Lower leg skin (tissue), 4 donors: ENCODE measurements around the gene TTC29. TPM values are rescaled to one million over a fixed set of nuclear protein-coding genes. Genes with fewer than 3 reads are reported as not detected.

Experiments used
- DNase-seq, 2 donors: peaks; one replicate each; pipeline ENCODE4 v3.0.0-alpha.2; 2019; ENCODE audit warnings: low spot score in 2 of 2
- H3K4me3 ChIP-seq: fragments of 200-600 bp; sonication (generic); 2 replicates; pipeline ENCODE4 v1.5.1; 2017; ENCODE audit warnings: mild to moderate bottlenecking, low read depth; ENCODE audit not compliant: poor library complexity, severe bottlenecking
- CTCF ChIP-seq, 3 donors: fragments of 450-650 bp; IDR thresholded peaks; one replicate each; pipeline ENCODE4 v1.5.1; 2016; ENCODE audit warnings: antibody characterized with exemption in 3 of 3, mild to moderate bottlenecking in 3 of 3, moderate library complexity in 2 of 3
- POLR2A ChIP-seq, 2 donors: fragments of 450-650 bp; IDR thresholded peaks; one replicate each; pipeline ENCODE4 v1.6.1; 2016 to 2017; ENCODE audit warnings: antibody characterized with exemption in 2 of 2, mild to moderate bottlenecking in 1 of 2, moderate library complexity in 1 of 2
- WGBS, 2 donors: methylation state at CpG; one replicate each; pipeline ENCODE4 v1.1.5; 2018; 5-methylcytosine and 5-hydroxymethylcytosine counted together
- intact Hi-C: fragments of 100-400 bp; cut with DNase I; formaldehyde crosslinking; loops from one replicate; pipeline ENCODE4 v1.15.0; 2023; ENCODE audit warnings: low total_unique reads
- total RNA-seq, 4 donors: library from RNA; depleted of rRNA; stranded (reverse); fragments of >200 nt; gene quantifications; one replicate each; pipeline ENCODE4 v1.1.0, GENCODE V29; 2016

The TTC29 gene
- total RNA-seq, 4 donors from 2014 or later = 0.13 TPM; not detected in 3

- intact Hi-C loops = no loop called here
- no peak for DNase-seq
- TF ChIP-seq POLR2A (IDR thresholded peaks at IDR 0.05) = no peak
- TF ChIP-seq CTCF (IDR thresholded peaks at IDR 0.05) = no peak
- no peak overlapping the region for H3K4me3 ChIP-seq
- WGBS, 2 donors = 90% methylated on average over 2 of the region's 2 CpGs
Measured at GRCh38 chr4:146952896-146953295, 7.2 kb upstream of the TTC29 start.

GRCh38 chr4:146949559-146949958 is 3.9 kb upstream of the TTC29 start:
- H3K4me3 ChIP-seq = no peak overlapping the region
- DNase-seq = no peak
- intact Hi-C loops = no loop called here
- TF ChIP-seq CTCF (IDR thresholded peaks at IDR 0.05) (no peak), POLR2A (IDR thresholded peaks at IDR 0.05) (no peak)

GRCh38 chr4:146943691-146944375 is 1.8 kb downstream of the TTC29 start:
- H3K4me3 ChIP-seq = no peak overlapping the region
- no peak for DNase-seq
- intact Hi-C loops = no loop called here
- TF ChIP-seq CTCF (IDR thresholded peaks at IDR 0.05) = no peak
- no peak for TF ChIP-seq POLR2A (IDR thresholded peaks at IDR 0.05)
- 69 to 78% methylated on average over 3 of the region's 3 CpGs for WGBS, 2 donors

GRCh38 chr4:146932116-146932515 is 13.5 kb downstream of the TTC29 start:
- intact Hi-C loops = no loop called here
- WGBS, 2 donors = 90 to 92% methylated on average over 1 of the region's 1 CpG
- H3K4me3 ChIP-seq = no peak overlapping the region
- no peak for DNase-seq
- no peak for TF ChIP-seq CTCF (IDR thresholded peaks at IDR 0.05)
- TF ChIP-seq POLR2A (IDR thresholded peaks at IDR 0.05) = no peak

GRCh38 chr4:146930673-146931072 is 15.0 kb downstream of the TTC29 start:
- WGBS, 2 donors = 83 to 91% methylated on average over 2 of the region's 2 CpGs
- no peak overlapping the region for H3K4me3 ChIP-seq
- no peak for DNase-seq
- intact Hi-C loops = no loop called here
- no peak for TF ChIP-seq POLR2A (IDR thresholded peaks at IDR 0.05)
- TF ChIP-seq CTCF (IDR thresholded peaks at IDR 0.05) = no peak

GRCh38 chr4:146927695-146928094 is 18.0 kb downstream of the TTC29 start:
- WGBS, 2 donors = 81 to 86% methylated on average over 2 of the region's 2 CpGs
- TF ChIP-seq CTCF (IDR thresholded peaks at IDR 0.05) (no peak), POLR2A (IDR thresholded peaks at IDR 0.05) (no peak)
- intact Hi-C loops = no loop called here
- no peak for DNase-seq
- H3K4me3 ChIP-seq = no peak overlapping the region
